ENCODE data around the gene PTPRCAP.

The PTPRCAP gene

GRCh38 chr11:67423891-67424613 lies 13.4 kb downstream of the PTPRCAP start:
- no peak for DNase-seq (ENCODE audit: low spot score)

GRCh38 chr11:67423466-67423865 lies 14.0 kb downstream of the PTPRCAP start:
- DNase-seq (ENCODE audit: low spot score) = no peak

DNA sequence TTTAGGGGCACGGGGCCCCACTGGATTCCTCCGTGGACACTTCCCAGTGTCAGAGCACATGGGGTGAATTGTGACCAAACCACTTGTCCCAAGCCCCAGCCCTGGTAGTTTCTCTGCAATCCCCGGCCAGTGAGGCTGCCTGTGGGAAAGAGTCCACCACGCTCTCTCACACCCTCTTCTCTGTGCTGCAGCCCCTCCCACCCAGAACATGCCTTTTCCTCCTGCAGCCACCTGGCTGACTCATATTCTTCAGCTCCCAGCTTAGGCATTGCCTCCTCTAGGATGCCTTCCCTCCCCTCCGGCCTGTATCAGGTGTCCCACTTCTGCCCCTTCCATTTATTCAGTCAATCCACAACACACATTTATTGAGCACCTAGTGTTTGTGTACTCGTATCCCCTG lies 14.6 kb downstream of the PTPRCAP start:
- DNase-seq (ENCODE audit: low spot score) = no peak

- no peak for DNase-seq (ENCODE audit: low spot score)
These were observed 16.0 kb downstream of the PTPRCAP start for GRCh38 chr11:67421430-67422031.

- DNase-seq (ENCODE audit: low spot score) = peak; percentile 99
These were observed 16.6 kb downstream of the PTPRCAP start for GRCh38 chr11:67420646-67421429.

GRCh38 chr11:67420147-67420645 lies 17.3 kb downstream of the PTPRCAP start:
- DNase-seq (ENCODE audit: low spot score) = no peak

- no peak for DNase-seq (ENCODE audit: low spot score)
These were observed 18.0 kb downstream of the PTPRCAP start for GRCh38 chr11:67419325-67420049.

DNA sequence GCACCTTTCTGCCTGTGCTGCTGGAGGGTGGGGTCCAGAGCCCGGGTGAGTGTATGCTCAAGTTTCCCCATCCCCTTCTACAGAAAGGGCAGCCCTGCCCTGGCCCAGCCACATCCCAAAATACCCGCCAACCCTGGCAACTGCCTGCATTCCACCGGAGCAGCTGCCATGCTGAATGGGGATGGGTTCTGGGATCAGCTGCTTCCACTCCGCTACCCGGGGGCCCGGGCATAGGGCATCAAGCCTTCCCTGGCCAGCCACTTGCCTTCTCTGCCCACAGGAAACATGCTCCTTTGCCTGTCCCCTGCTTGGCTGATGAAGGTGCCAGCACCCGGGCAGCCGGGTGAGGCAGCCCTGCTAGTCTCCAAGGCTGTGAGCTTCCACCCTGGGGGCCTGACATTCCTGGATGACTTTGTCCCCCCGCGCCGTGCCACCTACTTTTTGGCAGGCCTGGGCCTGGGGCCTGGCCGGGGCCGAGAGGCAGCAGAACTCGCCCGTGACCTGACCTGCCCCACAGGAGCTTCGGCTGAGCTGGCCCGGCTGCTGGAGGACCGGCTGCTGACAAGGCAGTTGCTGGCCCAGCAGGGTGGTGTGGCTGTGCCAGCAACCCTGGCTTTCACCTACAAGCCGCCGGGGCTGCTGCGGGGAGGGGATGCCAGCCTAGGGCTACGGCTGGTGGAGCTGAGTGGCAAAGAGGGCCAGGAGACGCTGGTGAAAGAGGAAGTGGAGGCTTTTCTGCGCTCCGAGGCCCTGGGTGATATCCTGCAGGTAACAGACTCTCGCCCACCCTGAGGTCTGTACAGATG lies 18.8 kb downstream of the PTPRCAP start:
- peak; percentile 76 for DNase-seq (ENCODE audit: low spot score)

- DNase-seq (ENCODE audit: low spot score) = no peak
These were observed 20.1 kb downstream of the PTPRCAP start for GRCh38 chr11:67417425-67417824.

GRCh38 chr11:67416416-67417335 lies 20.8 kb downstream of the PTPRCAP start:
- DNase-seq (ENCODE audit: low spot score) = no peak

DNA sequence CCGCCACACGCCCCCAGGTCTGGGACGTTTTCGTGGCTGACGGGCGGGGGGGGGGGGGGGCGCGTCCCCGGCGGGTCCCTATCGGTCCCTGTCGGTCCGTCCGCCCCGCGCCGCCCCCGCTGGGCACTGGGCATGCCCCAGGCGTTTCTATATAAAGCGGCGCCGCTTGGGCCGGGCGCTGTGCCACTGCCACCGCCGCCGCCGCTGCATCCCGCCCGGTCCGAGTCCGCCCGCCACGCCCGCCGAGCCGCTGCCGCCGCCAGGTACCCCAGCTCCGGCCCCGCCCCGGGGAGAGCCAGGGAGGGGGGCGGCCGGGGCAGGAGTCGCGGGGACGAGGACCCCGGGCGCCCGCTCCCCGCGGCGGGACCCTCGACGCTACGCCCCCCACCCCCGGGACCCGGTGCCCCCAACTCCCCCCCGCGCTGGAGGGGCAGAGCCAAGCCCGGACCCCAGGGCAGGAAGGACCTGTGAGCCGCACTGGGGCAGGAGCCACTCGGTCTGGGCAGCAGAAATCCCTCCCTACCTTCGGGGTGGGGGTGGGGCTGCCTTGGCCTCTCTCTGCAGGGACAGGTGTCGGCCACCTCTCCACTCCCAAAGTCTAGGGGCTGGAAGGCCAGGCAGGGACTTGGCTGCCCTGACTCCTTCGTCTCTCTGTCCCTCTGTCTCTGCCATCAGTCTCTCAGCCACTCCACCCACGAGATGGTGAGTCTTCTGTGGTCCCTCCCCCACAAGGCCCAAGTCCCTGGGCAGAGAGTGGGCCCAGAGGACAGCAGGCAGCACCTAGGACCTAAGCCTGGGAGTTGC lies 21.8 kb downstream of the PTPRCAP start, which contains the start of gene CARNS1:
Gene CARNS1 (plus strand): TSS at position 178 of the 804 bp plus-strand sequence. CDS start 522 bp downstream, at position 700.
- DNase-seq (ENCODE audit: low spot score) = no peak

DNA sequence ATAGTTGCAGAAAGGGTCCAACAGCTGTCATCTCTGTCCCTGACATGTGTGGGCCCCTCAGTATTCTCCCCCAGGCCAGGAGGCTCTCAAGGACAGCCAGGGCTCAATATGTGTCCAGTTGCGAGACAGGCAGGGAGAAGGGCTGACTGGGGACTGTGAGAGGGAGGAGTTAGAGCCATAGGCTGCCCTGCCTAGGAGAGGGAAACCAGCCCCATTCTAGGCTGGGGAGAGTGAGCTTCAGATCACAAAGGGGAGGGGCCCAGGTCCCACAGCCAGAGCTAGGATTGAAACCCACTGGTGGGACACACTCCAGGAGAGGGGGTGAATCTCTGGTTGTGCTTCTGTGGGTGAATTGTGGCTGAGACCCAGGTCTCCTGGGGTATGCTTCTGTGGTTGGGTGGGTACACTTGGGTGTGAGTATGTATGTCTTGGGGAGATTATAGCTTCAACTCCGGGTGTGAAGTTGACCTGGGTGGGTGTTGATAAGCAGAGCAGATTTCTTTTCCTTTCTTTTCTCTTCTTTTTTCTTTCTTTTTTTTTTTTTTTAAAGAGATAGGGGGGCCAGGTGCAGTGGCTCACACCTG lies 24.1 kb downstream of the PTPRCAP start:
- DNase-seq (ENCODE audit: low spot score) = no peak

GRCh38 chr11:67412495-67413179 lies 24.8 kb downstream of the PTPRCAP start:
- DNase-seq (ENCODE audit: low spot score) = no peak

DNA sequence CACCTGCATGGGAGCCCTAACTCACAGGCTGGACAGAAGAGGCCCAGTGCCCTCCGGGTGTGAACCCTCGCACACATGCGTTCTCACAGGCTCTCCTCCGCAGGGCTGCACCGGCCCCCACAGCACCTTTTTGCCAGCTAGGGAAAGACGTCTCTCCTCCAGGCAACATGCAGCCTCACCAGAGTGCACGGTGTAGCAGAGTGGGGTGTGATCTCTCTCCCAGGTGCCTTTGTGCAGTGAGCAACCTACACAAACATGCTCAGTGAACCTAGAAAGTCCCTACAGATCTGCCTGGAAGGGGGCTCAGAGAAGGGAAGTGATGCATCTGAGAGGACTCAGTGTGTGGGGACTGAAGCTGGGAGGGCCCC lies 25.7 kb downstream of the PTPRCAP start:
- DNase-seq (ENCODE audit: low spot score) = no peak

- DNase-seq (ENCODE audit: low spot score) = no peak
These were observed 26.3 kb downstream of the PTPRCAP start for GRCh38 chr11:67410984-67411784.

DNA sequence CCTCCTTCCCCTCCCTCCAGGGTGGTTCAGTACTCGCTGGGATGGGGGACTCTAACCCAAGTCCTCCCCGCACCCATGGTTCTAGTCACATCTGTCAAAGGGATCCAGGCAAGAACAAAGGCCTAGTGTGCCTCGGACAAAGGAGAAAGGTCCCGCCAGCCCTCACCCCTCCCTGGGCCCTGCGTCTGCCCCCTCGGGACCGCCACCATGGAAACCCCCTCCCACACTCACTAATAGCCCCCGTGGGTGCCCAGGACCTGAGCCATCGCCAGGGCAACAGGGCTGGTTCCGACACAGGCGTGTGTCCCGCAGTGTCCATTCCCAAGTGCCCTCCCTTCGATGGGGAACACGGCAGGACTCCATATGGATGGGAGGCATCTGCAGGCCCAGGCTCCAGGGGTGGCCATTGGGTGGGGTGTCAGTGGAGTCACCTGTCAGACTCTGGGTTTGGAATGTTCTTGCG lies 27.1 kb downstream of the PTPRCAP start:
- DNase-seq (ENCODE audit: low spot score) = no peak

DNA sequence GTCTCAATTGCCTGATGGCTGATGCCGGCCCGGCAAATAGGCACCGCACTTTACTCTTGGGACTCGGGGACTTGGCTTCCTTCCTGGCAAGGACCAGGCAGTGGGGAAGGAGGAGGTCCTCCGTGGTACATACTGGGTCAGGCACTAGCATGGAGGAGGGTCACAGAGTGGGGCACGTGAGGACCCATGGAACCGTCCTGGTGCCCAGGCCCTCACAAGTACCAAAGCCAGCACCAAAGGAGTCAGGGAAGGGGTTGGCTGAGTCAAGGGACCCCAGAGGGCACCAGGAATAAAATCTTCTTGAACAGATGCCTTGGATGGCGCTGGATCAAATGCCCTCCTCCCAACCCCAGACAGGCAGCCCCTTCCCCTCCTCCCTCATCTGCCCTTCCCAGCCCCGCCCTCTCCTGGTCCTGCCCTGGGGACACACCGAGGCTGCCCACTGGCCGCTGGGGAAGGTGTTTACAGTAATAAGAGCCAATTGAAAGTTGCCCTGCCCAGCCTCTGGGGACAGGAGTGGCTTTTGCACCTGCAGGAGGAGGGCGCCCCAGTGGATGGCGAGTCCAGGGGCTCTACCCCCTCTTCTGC lies 27.6 kb downstream of the PTPRCAP start:
- peak; percentile 25 for DNase-seq (ENCODE audit: low spot score)

All from germinal center (tissue), 1 donor.